ENCODE data around the gene RPL39. TPM values are rescaled to one million over a fixed set of nuclear protein-coding genes. Genes with fewer than 3 reads are reported as not detected.
A peak's percentile ranks its signal among the peaks of the same experiment; 100 is the strongest.
"Not testable (repeated sequence)": the region's sequence is repeated elsewhere in the genome, so short reads cannot be mapped to it uniquely, and the experiment has no call there.

Gene RPL39
- total RNA-seq, 2 experiments from 2014 or later, result 2,056 to 2,070 TPM

DNA sequence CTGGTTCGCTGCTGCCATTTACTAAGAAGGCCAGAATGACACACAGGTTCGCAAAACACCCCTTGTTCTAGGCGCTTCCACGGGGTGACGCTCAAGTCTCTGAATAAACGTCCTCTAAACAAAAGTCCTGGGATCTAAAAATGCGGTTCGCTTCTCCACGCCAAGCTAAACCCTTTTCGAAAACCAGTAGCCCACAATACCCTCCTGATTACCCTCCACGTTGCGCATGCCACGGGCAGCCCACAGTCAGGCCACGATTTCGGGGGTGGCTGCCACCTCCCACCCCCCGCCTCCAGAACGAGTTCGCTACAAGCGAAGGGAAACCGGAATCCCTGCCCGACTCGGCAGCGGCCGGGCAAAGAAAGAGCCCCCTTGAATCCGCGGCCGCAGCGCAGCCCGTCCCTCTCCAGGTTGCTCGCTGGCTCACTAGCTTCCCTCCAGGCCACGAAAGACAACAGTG, 423 bp downstream of the RPL39 start:
- ChIA-PET POLR2A (interaction anchor here (0.8 to 3.7 kb wide), 25 partner anchors 14 to 814 kb away, joined by 3 to 62 read pairs (median 6); partner anchors contain the start of genes NDUFA1, RNF113A, SEPTIN6 and SLC25A5), CTCF (interaction anchor here (1.0 to 1.9 kb wide), 15 partner anchors 10 to 322 kb away, joined by 3 to 14 read pairs (median 4); partner anchors contain the start of genes NDUFA1, RNF113A, SEPTIN6 and UPF3B)
- Mint-ChIP-seq H3K4me3 (peak overlapping the region; percentile 93), H3K27me3 (no peaks in the 10 kb centered on the region), H3K9me3 (no peaks in the 10 kb centered on the region), H3K27ac (peak overlapping the region; percentile 92), H3K36me3 (ENCODE audit: low read depth) (peaks cover 50% of the 10 kb centered on the region), H3K4me1 (peaks cover 33% of the 10 kb centered on the region)
- peak; percentile 50 for DNase-seq

GRCh38 chrX:119784747-119785446, 6.5 kb downstream of the RPL39 start:
- H3K4me3 Mint-ChIP-seq, result no peak overlapping the region
- ChIA-PET CTCF (interaction anchor here (0.9 to 2.9 kb wide), 8 partner anchors 8 to 269 kb away, joined by 3 to 16 read pairs (median 4); partner anchors contain the start of genes SEPTIN6 and SOWAHD), POLR2A (interaction anchor here (1.0 to 1.6 kb wide), 5 partner anchors 26 to 102 kb away, joined by 3 to 6 read pairs (median 3); partner anchors contain the start of gene SOWAHD)
- peak; percentile 56 for DNase-seq
- H3K36me3 Mint-ChIP-seq (ENCODE audit: low read depth), result peaks cover 48% of the 10 kb centered on the region
- no peaks in the 10 kb centered on the region for H3K27me3 Mint-ChIP-seq
- peak overlapping the region; percentile 45 for H3K27ac Mint-ChIP-seq
- H3K9me3 Mint-ChIP-seq, result no peaks in the 10 kb centered on the region
- peaks cover 46% of the 10 kb centered on the region for H3K4me1 Mint-ChIP-seq

DNA sequence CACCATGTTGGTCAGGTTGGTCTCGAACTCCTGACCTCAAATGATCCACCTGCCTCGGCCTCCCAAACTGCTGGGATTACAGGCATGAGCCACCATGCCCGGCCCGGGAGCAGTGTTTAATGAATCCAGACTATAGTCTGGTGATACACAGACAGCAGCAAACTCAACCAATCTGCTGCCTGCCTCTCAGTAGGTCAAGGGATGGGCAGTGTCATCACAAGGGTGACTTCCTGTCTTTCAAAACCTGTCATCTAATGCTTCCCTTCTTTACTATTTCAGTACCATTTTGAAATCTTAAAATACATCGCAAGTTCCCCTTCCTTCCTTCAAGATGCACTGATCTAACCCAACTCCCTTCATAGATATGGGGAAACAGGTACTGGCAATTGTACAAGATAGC, 8.4 kb downstream of the RPL39 start:
- Mint-ChIP-seq H3K27ac (peak overlapping the region; percentile 40), H3K4me3 (no peak overlapping the region), H3K36me3 (ENCODE audit: low read depth) (peaks cover 29% of the 10 kb centered on the region), H3K27me3 (no peaks in the 10 kb centered on the region), H3K9me3 (no peaks in the 10 kb centered on the region), H3K4me1 (peaks cover 37% of the 10 kb centered on the region)
- ChIA-PET POLR2A (no interaction called here), CTCF (interaction anchor here (2.9 kb wide), 1 partner anchor 24 kb away, joined by 16 read pairs; the partner anchor contains the start of gene SOWAHD)
- no peak for DNase-seq

DNA sequence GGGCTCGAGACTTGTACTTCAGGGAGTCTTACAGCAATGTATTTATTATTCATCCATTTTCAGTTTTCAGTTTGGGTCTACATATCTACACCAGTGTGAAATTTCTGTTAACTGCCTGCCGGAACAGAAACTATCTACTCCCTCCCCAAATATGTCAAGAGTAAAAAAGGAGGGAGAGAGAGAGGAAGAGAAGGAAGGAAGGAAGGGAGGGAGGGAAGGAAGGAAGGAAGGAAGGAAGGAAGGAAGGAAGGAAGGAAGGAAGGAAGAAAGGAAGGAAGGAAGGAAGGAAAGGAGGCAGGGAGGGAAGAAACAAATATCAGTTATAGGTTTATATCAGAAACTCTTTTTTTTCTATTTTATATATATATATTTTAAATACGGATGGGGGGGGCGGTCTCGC, 12.6 kb downstream of the RPL39 start:
- Mint-ChIP-seq H3K9me3 (no peaks in the 10 kb centered on the region), H3K4me3 (no peak overlapping the region), H3K36me3 (ENCODE audit: low read depth) (peaks cover 5% of the 10 kb centered on the region), H3K4me1 (peaks cover 17% of the 10 kb centered on the region), H3K27me3 (no peaks in the 10 kb centered on the region), H3K27ac (no peak overlapping the region)
- ChIA-PET POLR2A (no interaction called here), CTCF (interaction anchor here (1.3 to 1.6 kb wide), 3 partner anchors 23 to 262 kb away, joined by 4 to 5 read pairs (median 4); no protein-coding TSS in a partner anchor)
- DNase-seq, result no peak

- POLR2A ChIA-PET, result interaction anchor here (0.7 to 1.5 kb wide), 7 partner anchors 11 to 196 kb away, joined by 3 to 5 read pairs (median 3); partner anchors contain the start of gene SOWAHD
- no peak for DNase-seq
- CTCF ChIA-PET, result interaction anchor here (0.9 to 3.6 kb wide), 4 partner anchors 9 to 20 kb away, joined by 3 to 11 read pairs (median 4); partner anchors contain the start of gene SOWAHD
- peaks cover 2% of the 10 kb centered on the region for H3K36me3 Mint-ChIP-seq (ENCODE audit: low read depth)
- H3K9me3 Mint-ChIP-seq, result no peaks in the 10 kb centered on the region
- H3K4me3 Mint-ChIP-seq, result no peak overlapping the region
- peaks cover 9% of the 10 kb centered on the region for H3K4me1 Mint-ChIP-seq
- no peaks in the 10 kb centered on the region for H3K27me3 Mint-ChIP-seq
- peak overlapping the region; percentile 61 for H3K27ac Mint-ChIP-seq
These were observed 15.8 kb downstream of the RPL39 start for GRCh38 chrX:119775517-119776238.

DNA sequence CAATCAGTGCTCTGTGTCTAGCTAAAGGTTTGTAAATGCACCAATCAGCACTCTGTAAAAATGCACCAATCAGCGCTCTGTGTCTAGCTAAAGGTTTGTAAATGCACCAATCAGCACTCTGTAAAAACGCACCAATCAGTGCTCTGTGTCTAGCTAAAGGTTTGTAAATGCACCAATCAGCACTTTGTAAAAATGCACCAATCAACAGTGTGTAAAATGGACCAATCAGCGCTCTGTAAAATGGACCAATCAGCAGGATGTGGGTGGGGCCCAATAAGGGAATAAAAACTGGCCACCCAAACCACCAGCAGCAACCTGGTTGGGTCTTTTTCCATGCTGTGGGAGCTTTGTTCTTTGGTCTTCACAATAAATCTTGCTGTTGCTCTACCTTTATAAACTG, 22.0 kb downstream of the RPL39 start:
- ChIA-PET POLR2A (interaction anchor here (0.8 kb wide), 1 partner anchor 8 kb away, joined by 4 read pairs; no protein-coding TSS in a partner anchor), CTCF (interaction anchor here (0.6 kb wide), 1 partner anchor 49 kb away, joined by 3 read pairs; no protein-coding TSS in a partner anchor)
- not testable (repeated sequence) for H3K27ac Mint-ChIP-seq; H3K27me3 Mint-ChIP-seq; H3K4me3 Mint-ChIP-seq; DNase-seq; H3K4me1 Mint-ChIP-seq; H3K9me3 Mint-ChIP-seq; H3K36me3 Mint-ChIP-seq (ENCODE audit: low read depth)

- H3K36me3 Mint-ChIP-seq (ENCODE audit: low read depth); CTCF ChIA-PET; H3K4me1 Mint-ChIP-seq; H3K27me3 Mint-ChIP-seq; H3K27ac Mint-ChIP-seq; H3K9me3 Mint-ChIP-seq; H3K4me3 Mint-ChIP-seq; POLR2A ChIA-PET; DNase-seq: not testable (repeated sequence)
These were observed 23.0 kb downstream of the RPL39 start for GRCh38 chrX:119768436-119768835.

DNA sequence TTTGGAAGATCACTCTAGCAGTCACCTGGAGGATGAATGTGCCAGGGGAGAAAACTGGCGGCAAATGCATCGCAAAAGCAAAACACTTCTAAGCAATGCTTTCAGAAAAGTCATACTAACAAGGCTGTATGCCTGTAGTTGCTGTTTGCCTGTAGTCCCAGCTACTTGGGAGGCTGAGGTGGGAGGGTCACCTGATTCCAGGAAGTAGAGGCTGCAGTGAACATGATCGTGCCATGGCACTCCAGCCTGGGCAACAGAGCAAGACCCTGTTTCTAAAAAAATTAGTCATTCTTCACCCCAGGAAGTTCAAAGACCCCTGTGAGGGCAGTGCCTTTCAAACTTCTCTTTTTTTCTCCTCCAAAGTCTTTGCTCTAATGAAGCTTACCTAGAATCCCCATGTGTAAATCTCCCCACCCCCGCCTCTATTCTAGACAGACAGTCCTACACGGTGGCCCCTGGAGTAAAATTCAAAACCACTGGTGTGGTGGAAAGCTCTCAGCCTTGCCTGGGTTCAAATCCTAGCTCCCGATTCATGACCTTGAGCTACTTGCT, 27.5 kb downstream of the RPL39 start:
- Mint-ChIP-seq H3K4me3 (no peak overlapping the region), H3K27me3 (no peaks in the 10 kb centered on the region), H3K27ac (no peak overlapping the region), H3K36me3 (ENCODE audit: low read depth) (peaks cover 2% of the 10 kb centered on the region), H3K4me1 (peaks cover 17% of the 10 kb centered on the region), H3K9me3 (no peaks in the 10 kb centered on the region)
- ChIA-PET POLR2A (interaction anchor here (0.6 to 1.6 kb wide), 2 partner anchors 10 to 16 kb away, joined by 3 read pairs; no protein-coding TSS in a partner anchor), CTCF (interaction anchor here (0.6 to 1.8 kb wide), 3 partner anchors 21 to 281 kb away, joined by 3 to 5 read pairs (median 3); no protein-coding TSS in a partner anchor)
- no peak for DNase-seq

GRCh38 chrX:119763181-119763580, 28.2 kb downstream of the RPL39 start:
- CTCF ChIA-PET, result no interaction called here
- POLR2A ChIA-PET, result no interaction called here
- H3K36me3 Mint-ChIP-seq (ENCODE audit: low read depth), result peaks cover 2% of the 10 kb centered on the region
- no peak overlapping the region for H3K27ac Mint-ChIP-seq
- no peak for DNase-seq
- no peaks in the 10 kb centered on the region for H3K9me3 Mint-ChIP-seq
- no peak overlapping the region for H3K4me3 Mint-ChIP-seq
- no peaks in the 10 kb centered on the region for H3K27me3 Mint-ChIP-seq
- peaks cover 17% of the 10 kb centered on the region for H3K4me1 Mint-ChIP-seq

DNA sequence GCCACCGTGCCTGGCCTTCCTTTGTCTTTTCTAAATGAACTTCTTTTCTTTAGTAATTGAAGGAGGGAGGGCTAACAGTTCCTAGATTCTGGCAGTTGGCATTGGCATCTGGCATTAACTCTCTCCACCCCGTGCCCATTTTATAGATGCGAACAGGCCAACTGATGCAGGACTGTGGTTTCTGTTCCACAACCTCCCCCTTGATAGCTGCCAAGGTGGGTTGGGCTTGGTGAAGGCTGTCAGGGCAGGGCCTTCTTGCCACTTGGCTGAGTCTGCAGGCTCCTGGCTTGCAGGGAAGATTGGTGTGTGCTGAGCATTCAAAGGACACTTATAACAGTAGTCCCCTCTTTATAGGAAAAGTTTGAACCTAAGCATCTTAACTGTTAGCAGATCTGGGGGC, 28.7 kb downstream of the RPL39 start:
- ChIA-PET POLR2A (no interaction called here), CTCF (interaction anchor here (1.5 kb wide), 1 partner anchor 179 kb away, joined by 3 read pairs; no protein-coding TSS in a partner anchor)
- no peak for DNase-seq
- H3K27ac Mint-ChIP-seq, result no peak overlapping the region
- H3K36me3 Mint-ChIP-seq (ENCODE audit: low read depth), result no peaks in the 10 kb centered on the region
- no peaks in the 10 kb centered on the region for H3K27me3 Mint-ChIP-seq
- no peak overlapping the region for H3K4me3 Mint-ChIP-seq
- H3K4me1 Mint-ChIP-seq, result peaks cover 19% of the 10 kb centered on the region
- no peaks in the 10 kb centered on the region for H3K9me3 Mint-ChIP-seq

GRCh38 chrX:119760026-119760877, 31.2 kb downstream of the RPL39 start:
- Mint-ChIP-seq H3K36me3 (ENCODE audit: low read depth) (no peaks in the 10 kb centered on the region), H3K27me3 (no peaks in the 10 kb centered on the region), H3K27ac (no peak overlapping the region), H3K9me3 (no peaks in the 10 kb centered on the region), H3K4me3 (peak overlapping the region; percentile 17), H3K4me1 (peaks cover 44% of the 10 kb centered on the region)
- ChIA-PET POLR2A (interaction anchor here (1.1 to 7.9 kb wide), 3 partner anchors 15 to 292 kb away, joined by 3 to 62 read pairs (median 6); partner anchors contain the start of genes RPL39 and SLC25A5), CTCF (interaction anchor here (3.2 kb wide), 1 partner anchor 24 kb away, joined by 16 read pairs; no protein-coding TSS in a partner anchor)
- DNase-seq, result no peak
